Prostate gland (tissue), 2 donors: Measurements from ENCODE around the gene LZTR1.

Experiments
- CTCF ChIP-seq, 4 experiments: fragments of 200-600 bp in 2 of 4; fragments of 450-650 bp in 2 of 4; sonication (generic) in 2 of 4; IDR thresholded peaks; 1 replicate in 3 of 4; 2 replicates in 1 of 4; pipeline ENCODE4 v1.5.1; 2016 to 2019; ENCODE audit warnings: antibody characterized with exemption in 4 of 4, mild to moderate bottlenecking in 2 of 4, moderate library complexity in 2 of 4
- POLR2A ChIP-seq: fragments of 450-650 bp; IDR thresholded peaks from one replicate; pipeline ENCODE4 v1.6.1; 2016; ENCODE audit warnings: antibody characterized with exemption, mild to moderate bottlenecking
- POLR2AphosphoS5 ChIP-seq: sonication (generic); formaldehyde crosslinking; IDR thresholded peaks from one replicate; pipeline ENCODE4 v1.6.1; 2017; ENCODE audit warnings: antibody characterized with exemption

DNA sequence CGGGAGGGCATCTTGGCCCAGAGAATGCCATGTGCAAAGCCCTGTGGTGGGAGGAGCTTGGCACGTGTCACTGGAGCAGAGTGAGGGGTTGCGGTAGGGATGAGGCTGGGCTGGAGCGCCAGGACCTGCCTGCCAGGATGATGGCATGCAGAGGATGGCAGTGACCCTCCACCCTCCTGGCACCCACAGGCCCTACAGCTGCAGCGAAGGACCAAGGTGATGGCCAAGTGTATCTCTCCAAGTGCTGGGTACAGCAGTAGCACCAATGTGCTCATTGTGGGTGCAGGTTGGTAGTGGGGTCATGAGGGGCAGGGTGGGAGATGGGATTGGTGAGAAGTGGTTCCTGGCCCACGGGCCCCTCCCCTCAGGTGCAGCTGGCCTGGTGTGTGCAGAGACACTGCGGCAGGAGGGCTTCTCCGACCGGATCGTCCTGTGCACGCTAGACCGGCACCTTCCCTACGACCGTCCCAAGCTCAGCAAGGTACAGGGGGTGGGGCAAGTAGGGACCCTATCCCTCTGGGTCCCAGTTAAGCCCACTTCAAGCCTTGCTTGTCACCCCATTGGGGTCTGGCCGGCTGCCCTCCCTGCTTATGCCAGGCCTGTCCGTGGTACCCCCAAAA is 7.7 kb upstream of the LZTR1 start:
- TF ChIP-seq POLR2AphosphoS5 (no peak), CTCF (IDR thresholded peaks at IDR 0.05) (no peak), POLR2A (no peak)
